Fibroblast of peridontal ligament (primary cell): Measurements from ENCODE around the gene PDIA5.
A peak's percentile ranks its signal among the peaks of the same experiment; 100 is the strongest.

Experiments used
- DNase-seq: peaks from one replicate; pipeline ENCODE4 v3.0.0-alpha.2; 2010; ENCODE audit errors: extremely low read depth

The PDIA5 gene

GRCh38 chr3:123165163-123165562 lies 98.3 kb downstream of the PDIA5 start:
- DNase-seq: no peak

DNA sequence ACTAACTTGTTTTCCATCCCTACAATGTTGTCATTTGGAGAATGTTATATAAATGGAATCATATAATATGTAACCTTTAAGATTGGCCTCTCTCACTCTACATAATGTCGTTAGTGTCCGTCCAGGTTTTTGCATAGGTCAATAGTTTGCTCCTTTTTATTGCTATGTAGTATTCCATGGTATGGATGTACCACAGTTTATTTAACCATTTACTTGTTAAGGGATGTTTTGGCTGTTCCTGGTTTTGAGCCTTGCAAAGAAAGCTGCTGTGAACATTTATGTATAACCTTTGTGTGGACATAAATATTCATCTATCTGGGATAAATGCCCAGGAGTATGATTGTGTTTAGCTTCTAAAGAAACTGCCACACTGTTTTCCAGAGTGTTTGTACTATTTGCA lies 100.9 kb downstream of the PDIA5 start:
- no peak for DNase-seq

GRCh38 chr3:123168122-123168521 lies 101.3 kb downstream of the PDIA5 start:
- DNase-seq: no peak

GRCh38 chr3:123168605-123169004 lies 101.8 kb downstream of the PDIA5 start:
- no peak for DNase-seq

GRCh38 chr3:123169492-123169929 lies 102.7 kb downstream of the PDIA5 start:
- DNase-seq: no peak

DNA sequence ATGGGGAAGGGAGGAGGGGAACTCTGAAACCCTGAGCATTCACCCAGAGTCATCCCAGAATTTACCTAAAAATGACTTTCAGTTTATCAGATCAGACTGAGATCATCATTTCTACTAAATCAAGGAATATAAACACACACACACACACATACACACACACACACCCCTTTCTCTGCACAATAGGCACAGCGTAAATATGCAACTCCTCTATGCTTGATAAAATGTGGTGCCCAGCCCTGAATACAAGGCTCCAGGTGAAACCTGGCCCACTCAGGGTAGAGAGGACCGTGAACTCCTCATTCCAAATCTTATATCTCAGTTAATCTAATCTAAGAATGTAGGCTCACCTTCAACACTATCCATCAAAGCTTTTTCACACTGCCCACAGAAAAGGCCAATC lies 103.1 kb downstream of the PDIA5 start:
- DNase-seq: no peak

- no peak for DNase-seq
Observed at GRCh38 chr3:123180791-123181190, 114.0 kb downstream of the PDIA5 start.

DNA sequence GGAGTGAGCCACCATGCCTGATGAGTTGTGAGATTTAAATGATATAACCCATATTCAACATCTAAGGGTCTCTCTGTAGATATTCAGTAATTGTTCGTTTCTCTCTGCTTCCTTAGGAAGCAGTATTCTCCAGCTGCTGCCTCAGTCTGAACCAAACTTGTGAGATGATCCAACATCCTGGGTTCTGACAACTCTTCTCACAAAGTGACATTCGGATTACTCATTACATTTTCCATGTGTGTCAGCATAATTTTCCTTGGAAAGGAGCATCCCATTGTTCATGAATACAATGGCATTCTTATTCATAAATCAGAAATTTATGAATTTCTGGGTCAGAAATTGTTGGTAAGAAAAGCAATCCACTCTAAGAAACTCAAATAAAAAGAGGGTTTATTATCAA lies 119.9 kb downstream of the PDIA5 start:
- DNase-seq: no peak

DNA sequence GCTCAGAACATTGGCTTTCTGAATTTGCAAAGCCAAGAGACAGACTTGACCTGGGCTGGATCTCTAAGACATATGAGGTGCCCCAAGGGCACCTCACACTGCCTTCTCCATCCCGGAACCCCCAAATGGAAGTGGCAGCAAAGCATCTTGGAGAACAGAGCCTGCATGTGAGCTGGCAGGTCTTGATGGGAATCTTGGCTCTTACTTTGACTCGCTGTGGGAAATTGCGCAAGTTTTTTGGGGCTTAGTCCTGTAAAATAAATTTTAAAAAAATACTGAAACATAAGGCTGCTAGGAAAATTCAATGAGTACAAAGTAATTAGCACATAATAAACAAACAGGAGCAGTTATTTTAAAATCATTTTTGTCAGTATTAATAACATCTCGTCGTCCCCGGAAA lies 121.2 kb downstream of the PDIA5 start:
- DNase-seq: peak; percentile 42

DNA sequence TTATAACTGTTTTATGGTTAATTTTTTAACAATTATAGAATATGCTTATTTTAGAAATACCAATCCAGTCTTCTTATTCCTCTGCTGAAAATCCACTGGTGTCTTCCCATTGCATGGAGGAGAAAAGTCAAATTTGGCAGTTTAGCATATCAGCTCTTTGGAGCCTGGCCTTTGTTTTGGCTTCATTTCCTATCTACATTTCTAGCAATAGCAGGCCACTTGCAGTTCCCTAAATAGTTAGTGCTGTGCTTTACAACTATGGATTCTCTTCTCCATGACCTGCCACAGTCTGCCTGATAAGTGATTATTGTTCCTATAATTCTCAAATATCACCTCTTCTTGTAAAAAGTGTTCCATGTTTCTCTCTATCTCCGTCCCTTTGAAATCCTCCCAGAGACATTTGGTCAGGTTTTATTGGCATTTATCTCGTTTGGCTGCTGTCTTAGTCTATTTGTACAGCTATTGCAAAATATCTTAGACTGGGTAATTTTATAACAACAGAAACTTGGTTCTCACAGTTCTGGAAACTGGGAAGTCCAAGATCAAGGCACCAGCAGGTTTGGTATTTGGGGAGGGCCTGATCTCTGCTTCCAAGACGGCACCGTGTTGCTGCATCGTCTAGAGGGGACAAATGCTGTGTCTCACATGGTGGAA lies 126.8 kb downstream of the PDIA5 start:
- DNase-seq: no peak

- peak; percentile 10 for DNase-seq
Observed at GRCh38 chr3:123194552-123194951, 127.7 kb downstream of the PDIA5 start.

- DNase-seq: no peak
Observed at GRCh38 chr3:123198372-123198771, 131.5 kb downstream of the PDIA5 start.

DNA sequence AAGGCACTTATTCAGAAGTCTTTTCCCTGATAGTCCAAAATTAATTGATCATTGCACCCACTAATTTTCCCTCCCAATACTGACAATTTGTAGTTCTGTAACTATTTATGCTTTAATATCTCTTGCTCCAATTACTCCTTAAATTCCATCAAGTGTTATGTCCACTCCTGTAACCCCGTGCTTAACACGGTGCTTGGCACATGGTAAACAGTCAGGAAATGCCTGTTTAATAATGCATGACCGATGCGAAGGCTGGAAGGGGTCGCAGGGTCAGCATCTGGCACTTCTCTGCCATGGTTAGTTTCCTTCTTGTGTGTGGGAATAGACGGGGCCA lies 134.4 kb downstream of the PDIA5 start:
- DNase-seq: no peak

DNA sequence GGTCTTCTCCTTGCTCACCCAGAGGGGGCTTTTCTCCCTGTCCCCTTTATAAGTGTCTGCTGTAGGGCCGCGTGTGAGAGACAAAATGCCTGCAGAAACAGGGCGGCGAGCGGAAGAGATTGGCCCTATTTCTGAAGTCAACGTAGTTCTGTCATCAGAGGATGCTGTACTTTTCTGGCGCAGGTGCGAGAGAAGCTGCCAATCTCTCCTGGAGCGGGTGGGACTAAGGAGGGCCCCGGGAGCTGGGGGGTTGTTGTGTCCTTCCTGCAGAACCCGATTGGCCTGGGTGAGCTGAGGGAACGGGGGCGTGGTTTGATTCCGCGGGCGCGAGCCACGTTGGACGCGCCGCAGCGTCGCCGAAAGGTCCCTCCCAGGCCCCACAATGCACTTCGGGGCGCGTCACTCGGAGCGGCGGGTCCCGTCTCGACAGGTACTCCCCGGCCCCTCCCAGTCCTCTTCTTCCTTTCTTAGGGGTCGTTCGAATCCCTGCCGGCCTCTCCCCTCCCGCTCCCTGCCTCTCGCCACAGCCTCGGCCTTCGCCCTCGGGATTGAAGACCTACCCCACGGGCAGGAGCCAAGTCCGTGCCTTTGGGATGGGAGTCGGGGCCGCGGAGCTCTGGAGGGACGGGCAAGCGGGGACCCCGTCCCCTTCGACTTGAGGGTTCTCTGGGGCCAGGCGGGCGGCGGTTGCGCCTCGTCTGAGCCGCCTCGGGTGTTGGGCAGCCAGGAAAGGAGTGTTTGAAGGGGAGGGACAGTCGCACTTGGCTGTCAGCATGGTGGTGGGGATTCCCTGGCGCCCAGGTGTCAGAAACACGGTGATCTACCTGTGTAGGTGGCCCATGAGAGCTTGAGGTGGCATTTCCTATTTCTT lies 135.0 kb downstream of the PDIA5 start, which contains the start of gene SEC22A:
SEC22A (plus strand) TSS at position 387 of the 871 bp plus-strand sequence. CDS start 7,275 bp downstream, outside the sequence.
- peak; percentile 84 for DNase-seq

GRCh38 chr3:123202451-123202850 lies 135.6 kb downstream of the PDIA5 start:
- no peak for DNase-seq
